Liver (tissue), 9 donors: ENCODE measurements around the gene LYSET. TPM values are rescaled to one million over a fixed set of nuclear protein-coding genes. Genes with fewer than 3 reads are reported as not detected.
"Not testable (repeated sequence)": the region's sequence is repeated elsewhere in the genome, so short reads cannot be mapped to it uniquely, and the experiment has no call there.

Experiments
- DNase-seq: peaks from one replicate; pipeline ENCODE4 v3.0.0-alpha.2; 2017; ENCODE audit warnings: low spot score
- H3K27ac ChIP-seq, 2 donors: one replicate each; pipeline ENCODE4 v1.7.0; 2013; ENCODE audit warnings: inconsistent platforms in 2 of 2, low read length in 2 of 2, control low read depth in 1 of 2, low read depth in 1 of 2, mild to moderate bottlenecking in 1 of 2
- H3K27me3 ChIP-seq, 4 donors: one replicate each; pipeline versions ENCODE4 v1.6.1 to v1.7.0; 2013; ENCODE audit warnings: low read length in 3 of 4, inconsistent platforms in 1 of 4, mild to moderate bottlenecking in 1 of 4, moderate library complexity in 1 of 4; ENCODE audit not compliant: control insufficient read depth in 4 of 4, insufficient read depth in 4 of 4
- H3K36me3 ChIP-seq, 4 donors: one replicate each; pipeline versions ENCODE4 v1.6.1 to v1.7.0; 2013; ENCODE audit warnings: low read length in 3 of 4, mild to moderate bottlenecking in 3 of 4, low read depth in 1 of 4, moderate library complexity in 1 of 4; ENCODE audit not compliant: control insufficient read depth in 4 of 4, insufficient read depth in 3 of 4
- H3K4me1 ChIP-seq, 4 donors: one replicate each; pipeline versions ENCODE4 v1.6.1 to v1.7.0; 2013; ENCODE audit warnings: low read length in 3 of 4, mild to moderate bottlenecking in 3 of 4, moderate library complexity in 1 of 4; ENCODE audit not compliant: control insufficient read depth in 4 of 4, insufficient read depth in 4 of 4
- H3K4me3 ChIP-seq, 3 donors: one replicate each; pipeline versions ENCODE4 v1.6.1 to v1.7.0; 2013; ENCODE audit warnings: low read length in 3 of 3, control low read depth in 1 of 3, low read depth in 1 of 3, mild to moderate bottlenecking in 1 of 3
- H3K9ac ChIP-seq, 2 donors: one replicate each; pipeline ENCODE4 v1.7.0; 2013; ENCODE audit warnings: low read length in 2 of 2, mild to moderate bottlenecking in 2 of 2, moderate library complexity in 2 of 2, control low read depth in 1 of 2, low read depth in 1 of 2
- H3K9me3 ChIP-seq, 4 donors: one replicate each; pipeline versions ENCODE4 v1.6.1 to v1.7.0; 2013; ENCODE audit warnings: low read length in 3 of 4; ENCODE audit not compliant: control insufficient read depth in 4 of 4
- ATF3 ChIP-seq: IDR thresholded peaks from 2 replicates; pipeline ENCODE4 v1.6.1; 2016; ENCODE audit warnings: antibody characterized with exemption
- CTCF ChIP-seq: fragments of 150-350 bp; IDR thresholded peaks from 2 replicates; pipeline ENCODE4 v1.5.1; 2017; ENCODE audit warnings: improper control_type of control experiment, low read depth, low read length; ENCODE audit not compliant: missing input control
- FOXA2 ChIP-seq: IDR thresholded peaks from 2 replicates; pipeline ENCODE4 v1.6.1; 2016; ENCODE audit warnings: antibody characterized with exemption
- GABPA ChIP-seq, 2 donors: IDR thresholded peaks in 1 of 2; conservative IDR thresholded peaks in 1 of 2; 2 replicates each; pipeline ENCODE4 v1.6.1; 2016; ENCODE audit warnings: antibody characterized with exemption in 2 of 2, mild to moderate bottlenecking in 1 of 2, moderate library complexity in 1 of 2
- HNF4A ChIP-seq, 2 donors: conservative IDR thresholded peaks; 2 replicates each; pipeline ENCODE4 v1.6.1; 2016; ENCODE audit warnings: antibody characterized with exemption in 2 of 2, mild to moderate bottlenecking in 2 of 2
- HNF4G ChIP-seq: IDR thresholded peaks from 2 replicates; pipeline ENCODE4 v1.6.1; 2016; ENCODE audit warnings: antibody characterized with exemption
- JUND ChIP-seq, 2 donors: IDR thresholded peaks; 2 replicates each; pipeline ENCODE4 v1.6.1; 2016; ENCODE audit warnings: antibody characterized with exemption in 2 of 2
- MAX ChIP-seq: IDR thresholded peaks from 2 replicates; pipeline ENCODE4 v1.6.1; 2016; ENCODE audit warnings: antibody characterized with exemption
- RXRA ChIP-seq, 2 donors: IDR thresholded peaks; 2 replicates each; pipeline ENCODE4 v1.6.1; 2017 to 2018; ENCODE audit warnings: antibody characterized with exemption in 2 of 2, mild to moderate bottlenecking in 1 of 2
- SP1 ChIP-seq: IDR thresholded peaks from 2 replicates; pipeline ENCODE4 v1.6.1; 2018; ENCODE audit warnings: antibody characterized with exemption, mild to moderate bottlenecking
- TAF1 ChIP-seq: conservative IDR thresholded peaks from 2 replicates; pipeline ENCODE4 v1.6.1; 2016; ENCODE audit warnings: antibody characterized with exemption, mild to moderate bottlenecking
- YY1 ChIP-seq: IDR thresholded peaks from 2 replicates; pipeline ENCODE4 v1.6.1; 2016; ENCODE audit warnings: antibody characterized with exemption, mild to moderate bottlenecking
- ZBTB33 ChIP-seq: IDR thresholded peaks from 2 replicates; pipeline ENCODE4 v1.6.1; 2016; ENCODE audit warnings: antibody characterized with exemption
- WGBS: extraction: QIAGEN DNeasy Blood & Tissue Kit; methylation state at CpG from one replicate; pipeline ENCODE4 v1.1.7; 2013; 5-methylcytosine and 5-hydroxymethylcytosine counted together
- polyA plus RNA-seq, 2 donors: library from polyadenylated mRNA; stranded (reverse) in 1 of 2; unstranded in 1 of 2; fragments of 200-250 nt in 1 of 2; fragments of >200 nt in 1 of 2; fragmentation: Nextera tagmentation in 1 of 2; extraction: Ambion mirVana in 1 of 2; gene quantifications; one replicate each; pipeline versions ENCODE4 v1.2.1 to v1.2.3, GENCODE V29; 2013 to 2015
- total RNA-seq, 2 donors: library from RNA; depleted of rRNA; stranded (reverse); fragments of >200 nt; gene quantifications; one replicate each; pipeline ENCODE4 v1.2.3, GENCODE V29; 2014
- donor health status: healthy.
- donor health status: healthy.
- donor health status: healthy.
- donor health status: healthy.
- donor health status: healthy.

Gene LYSET
- total and polyA plus RNA-seq, 4 donors = 5.6 to 13.4 (median 6.5) TPM

- H3K36me3 ChIP-seq = no peaks in the 10 kb centered on the region
- WGBS = 89% methylated on average over 8 of the region's 8 CpGs
- no peak for DNase-seq
- no peak overlapping the region for H3K9ac ChIP-seq
- no peaks in the 10 kb centered on the region for H3K27me3 ChIP-seq
- no peak overlapping the region for H3K27ac ChIP-seq
- no peak for TF ChIP-seq HNF4A (conservative IDR thresholded peaks at IDR 0.05)
- TF ChIP-seq CTCF = no peak
- no peak for TF ChIP-seq ATF3
- no peak for TF ChIP-seq GABPA (IDR thresholded peaks at IDR 0.05 in 1 of 2, conservative IDR thresholded peaks at IDR 0.05 in 1 of 2)
- TF ChIP-seq MAX = no peak
- no peak for TF ChIP-seq YY1
- no peak for TF ChIP-seq RXRA (IDR thresholded peaks at IDR 0.05)
- TF ChIP-seq JUND (IDR thresholded peaks at IDR 0.05) = no peak
- no peak for TF ChIP-seq ZBTB33
- no peak for TF ChIP-seq HNF4G
- TF ChIP-seq TAF1 = no peak
- TF ChIP-seq SP1 = no peak
- TF ChIP-seq FOXA2 = no peak
- H3K4me1 ChIP-seq = peaks cover 0 to 3% (median 0%) of the 10 kb centered on the region in 4 donors
- no peak overlapping the region for H3K4me3 ChIP-seq
- no peaks in the 10 kb centered on the region for H3K9me3 ChIP-seq
Observed at GRCh38 chr14:93156693-93157369, 28.3 kb upstream of the LYSET start.

- not testable (repeated sequence) for H3K27me3 ChIP-seq, H3K9ac ChIP-seq, H3K27ac ChIP-seq, H3K4me3 ChIP-seq, H3K4me1 ChIP-seq, H3K9me3 ChIP-seq, H3K36me3 ChIP-seq, DNase-seq
- WGBS = 96% methylated on average over 7 of the region's 7 CpGs
Observed at GRCh38 chr14:93158349-93158748, 26.8 kb upstream of the LYSET start.

- H3K9me3 ChIP-seq, DNase-seq, H3K9ac ChIP-seq, H3K27me3 ChIP-seq, H3K36me3 ChIP-seq, H3K4me3 ChIP-seq, H3K4me1 ChIP-seq, H3K27ac ChIP-seq: not testable (repeated sequence)
- 39% methylated on average over 5 of the region's 5 CpGs for WGBS
Observed at GRCh38 chr14:93159625-93160352, 25.3 kb upstream of the LYSET start.
